Fibroblast of skin of left quadriceps (primary cell): ENCODE measurements around the gene HNRNPH2.
A peak's percentile ranks its signal among the peaks of the same experiment; 100 is the strongest.

Experiments
- DNase-seq, 2 experiments: peaks; one replicate each; pipeline ENCODE4 v3.0.0-alpha.2; 2013; ENCODE audit warnings: low read depth in 2 of 2

Gene HNRNPH2

DNA sequence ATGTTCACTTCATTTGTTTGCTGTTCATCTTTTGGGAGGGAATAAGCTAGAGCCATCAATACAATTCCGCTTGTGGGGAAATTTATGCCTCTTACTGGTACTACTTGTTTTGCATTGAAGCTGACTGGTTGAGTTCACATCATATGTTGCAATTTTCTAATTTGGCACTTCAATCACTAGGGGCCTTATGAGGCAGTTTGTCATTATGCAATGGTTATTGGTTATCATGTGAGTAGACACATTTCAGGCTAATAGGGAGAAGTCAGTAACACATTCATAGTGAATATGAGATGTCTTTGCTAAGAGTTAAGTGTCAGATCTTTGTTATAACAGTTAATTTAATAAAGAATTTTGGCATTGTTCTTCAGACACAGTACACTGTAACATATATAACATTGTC is 12.2 kb upstream of the HNRNPH2 start:
- DNase-seq = no peak

DNA sequence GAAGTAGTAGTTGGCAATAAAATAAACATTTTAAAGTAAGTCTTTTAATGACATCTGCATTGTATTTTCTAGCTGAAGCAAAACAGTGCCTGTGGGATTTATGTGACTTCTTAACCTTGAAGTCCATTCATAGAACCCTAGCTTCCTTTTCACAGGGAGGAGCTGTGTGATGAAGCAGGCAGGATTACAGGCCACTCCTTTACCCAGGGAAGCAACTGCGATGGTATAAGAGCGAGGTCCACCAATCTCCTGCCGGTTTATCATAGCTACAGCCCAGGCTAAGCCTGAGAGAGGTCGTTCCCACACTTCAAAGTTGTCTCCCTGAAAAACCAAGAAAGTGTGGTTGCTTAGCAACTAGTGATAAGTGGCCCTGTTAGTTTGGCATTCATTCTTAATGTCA is 10.2 kb upstream of the HNRNPH2 start:
- DNase-seq = no peak

DNA sequence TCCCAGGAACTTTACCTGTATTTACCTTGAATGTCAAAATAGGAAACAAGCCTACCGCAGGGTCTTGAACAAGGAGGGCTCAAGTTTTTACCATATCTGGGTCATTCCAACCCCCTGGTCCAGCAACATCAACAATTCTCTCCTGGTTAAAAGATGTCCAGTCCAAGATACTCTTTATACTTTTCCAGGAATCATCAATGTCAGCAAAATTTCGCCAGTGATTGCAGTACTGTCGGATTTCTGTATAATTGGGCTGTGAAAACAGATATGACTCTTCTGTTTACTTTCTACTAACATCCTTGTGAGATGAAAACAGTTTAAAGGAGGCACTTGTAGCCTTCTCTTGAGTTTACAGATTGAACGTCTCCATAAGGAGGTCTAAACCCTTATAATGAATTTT is 9.3 kb upstream of the HNRNPH2 start:
- no peak for DNase-seq

DNA sequence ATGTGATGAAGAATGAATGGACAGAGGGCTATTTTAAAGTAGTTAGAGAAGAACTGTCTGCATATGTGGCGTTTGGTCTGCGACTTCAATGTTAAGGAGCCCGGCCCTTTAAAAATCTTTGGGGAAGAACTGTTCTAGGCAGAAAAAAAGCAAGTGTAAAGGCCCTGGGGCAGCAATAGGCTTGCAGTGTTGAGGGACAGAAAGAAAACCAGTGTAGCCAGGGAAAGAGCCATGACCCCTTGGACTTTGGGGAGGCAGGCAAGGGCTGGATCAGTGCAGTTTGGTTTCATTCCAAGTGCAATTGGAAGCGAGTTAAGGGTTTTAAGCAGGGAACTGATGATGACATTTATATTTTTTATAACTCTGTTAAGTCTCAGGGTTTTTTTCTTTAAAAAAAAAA is 8.2 kb upstream of the HNRNPH2 start:
- DNase-seq = no peak

DNA sequence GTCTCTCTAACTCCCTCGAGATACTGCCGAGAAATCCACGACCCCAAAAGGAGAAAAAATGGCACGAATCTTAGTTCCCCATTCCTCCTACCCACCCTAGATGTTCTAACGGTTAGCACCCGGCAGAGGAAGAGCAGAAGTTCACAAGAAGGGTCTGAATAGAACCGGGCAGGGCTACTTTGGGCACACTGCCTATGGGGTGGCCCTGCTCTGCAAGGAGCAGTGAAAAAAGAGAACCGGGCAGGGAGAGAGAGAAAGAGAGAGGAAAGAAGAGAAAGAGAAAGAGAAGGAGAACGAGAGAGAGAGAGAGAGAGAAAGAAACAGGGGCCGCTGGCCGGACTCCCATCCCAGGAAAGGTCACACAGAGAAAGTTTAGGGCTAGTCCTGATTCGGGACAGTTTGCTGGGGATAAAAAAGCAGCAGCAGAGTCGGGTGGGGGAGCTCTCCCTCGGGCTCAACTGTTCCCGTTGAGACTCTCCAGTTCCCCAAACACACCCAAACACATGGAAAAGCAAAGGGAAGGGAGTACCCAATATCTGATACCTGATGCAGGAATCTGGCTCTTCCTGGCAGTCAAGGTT is 765 bp upstream of the HNRNPH2 start:
- no peak for DNase-seq

DNA sequence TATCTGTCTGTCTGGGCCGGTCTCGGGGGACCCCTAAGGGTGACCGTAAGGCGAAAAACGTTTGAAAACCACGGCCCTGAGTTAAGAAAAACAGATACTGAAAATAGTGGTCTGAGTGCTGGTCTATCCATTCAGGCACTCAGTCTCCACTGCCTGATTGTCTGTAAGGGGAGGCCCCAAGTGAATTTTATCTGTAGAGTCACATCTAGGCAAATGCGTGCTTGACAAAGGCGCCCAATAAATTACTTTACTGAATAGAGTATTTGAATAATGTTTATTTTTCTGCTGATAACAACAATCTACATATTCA is 465 bp downstream of the HNRNPH2 start:
- no peak for DNase-seq

DNA sequence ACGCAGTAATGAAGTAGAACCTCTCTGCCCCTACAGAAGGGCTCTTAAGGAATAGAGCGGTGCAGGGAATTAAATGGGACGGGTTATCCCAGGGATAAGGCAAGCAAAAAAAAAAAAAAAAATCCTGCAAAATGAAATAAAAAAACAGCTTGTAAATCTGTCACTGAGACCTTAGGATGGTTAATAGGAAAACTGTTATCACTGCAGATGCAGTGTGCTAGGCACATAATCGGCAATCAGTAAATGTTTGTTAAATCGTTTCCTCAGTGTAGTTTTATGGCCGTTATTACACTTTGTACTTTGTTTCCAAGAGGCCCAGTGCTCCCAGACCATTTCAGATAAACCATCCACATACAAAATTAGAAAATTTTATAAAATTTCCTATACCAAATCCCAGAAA is 1.0 kb downstream of the HNRNPH2 start:
- DNase-seq = no peak

DNA sequence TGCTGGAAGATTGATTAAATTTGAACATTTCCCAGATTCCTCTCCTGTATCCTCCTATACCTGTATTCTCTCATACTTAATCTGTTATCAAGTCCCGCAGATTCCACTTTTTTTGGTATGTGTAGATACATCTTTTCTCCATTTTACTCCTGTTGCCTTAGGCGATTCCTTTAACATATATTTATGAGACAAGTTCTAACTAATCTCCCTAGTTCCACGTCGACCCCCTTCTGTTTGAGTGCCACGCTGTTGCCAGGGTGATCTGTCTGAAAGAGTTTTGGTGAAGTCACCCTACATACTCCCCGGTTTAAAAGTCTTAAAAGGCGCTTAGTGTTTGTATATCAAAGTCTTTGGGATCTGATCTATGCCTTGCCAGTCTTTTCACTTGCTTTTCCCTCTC is 2.4 kb downstream of the HNRNPH2 start:
- no peak for DNase-seq

DNA sequence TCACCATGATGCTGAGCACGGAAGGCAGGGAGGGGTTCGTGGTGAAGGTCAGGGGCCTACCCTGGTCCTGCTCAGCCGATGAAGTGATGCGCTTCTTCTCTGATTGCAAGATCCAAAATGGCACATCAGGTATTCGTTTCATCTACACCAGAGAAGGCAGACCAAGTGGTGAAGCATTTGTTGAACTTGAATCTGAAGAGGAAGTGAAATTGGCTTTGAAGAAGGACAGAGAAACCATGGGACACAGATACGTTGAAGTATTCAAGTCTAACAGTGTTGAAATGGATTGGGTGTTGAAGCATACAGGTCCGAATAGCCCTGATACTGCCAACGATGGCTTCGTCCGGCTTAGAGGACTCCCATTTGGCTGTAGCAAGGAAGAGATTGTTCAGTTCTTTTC is 4.0 kb downstream of the HNRNPH2 start:
- DNase-seq = no peak

DNA sequence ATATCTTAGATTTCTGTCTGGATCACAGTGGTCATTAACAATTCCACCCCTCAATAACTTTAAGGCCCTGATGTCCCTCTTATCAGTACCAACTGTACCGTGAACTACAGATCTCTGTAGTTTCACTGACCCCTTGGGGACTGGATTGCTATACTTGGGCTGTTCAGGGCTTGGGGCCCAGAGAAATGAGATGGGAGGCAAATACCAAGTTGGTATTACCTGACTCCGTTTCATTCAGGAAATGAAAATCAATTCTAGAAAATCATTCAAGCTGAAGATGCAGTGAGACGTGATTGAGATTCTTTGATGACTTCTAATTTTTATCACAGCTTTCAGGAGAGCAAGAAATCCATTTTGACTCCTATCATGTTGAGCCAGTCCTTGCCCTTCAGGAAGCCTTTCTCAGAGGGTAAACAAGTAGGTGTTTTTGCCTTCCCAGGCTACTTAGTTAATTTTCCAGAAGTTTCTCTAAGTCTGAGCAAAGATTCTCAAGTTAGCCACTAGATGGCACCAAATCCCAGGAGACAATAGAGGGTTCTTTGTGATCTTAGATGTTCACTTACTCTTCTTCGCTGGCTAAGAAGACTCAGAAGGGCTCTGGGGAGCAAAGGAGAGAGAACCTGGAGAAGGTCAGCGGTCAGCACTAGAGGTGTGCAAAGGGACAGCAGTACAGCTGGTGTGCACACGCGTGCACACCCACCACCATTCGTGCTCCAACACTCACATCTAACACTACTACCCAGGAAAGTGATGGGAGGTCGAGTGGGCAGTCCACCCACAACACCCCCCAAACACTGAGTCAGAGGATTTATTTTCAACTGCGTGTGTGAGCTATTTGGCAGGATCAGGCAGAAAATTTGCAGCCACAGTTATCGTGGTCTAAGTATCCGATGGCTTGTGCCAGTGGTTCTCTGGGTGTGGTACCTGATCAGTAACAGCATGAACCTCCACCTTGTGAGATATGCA is 7.4 kb downstream of the HNRNPH2 start:
- DNase-seq = peak; percentile 40 to 54

DNA sequence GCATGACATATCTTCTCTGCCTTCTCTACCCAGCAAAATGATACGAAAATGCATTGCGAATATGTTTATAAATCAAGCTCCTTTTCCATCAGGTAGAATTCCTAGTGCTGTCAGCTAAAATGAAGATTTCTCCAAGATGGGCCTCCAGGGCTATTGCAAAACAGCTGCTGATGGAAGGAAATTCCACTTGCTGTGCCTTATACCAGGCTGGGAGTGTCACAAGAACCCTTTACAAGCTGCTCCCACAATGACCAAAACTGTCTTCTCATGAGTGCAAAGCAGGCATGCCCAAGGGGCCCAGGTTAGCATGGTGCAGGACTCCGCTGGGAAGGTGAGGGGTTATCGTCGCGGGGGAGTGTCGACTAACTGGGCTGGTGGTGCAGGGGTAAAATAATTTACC is 8.7 kb downstream of the HNRNPH2 start:
- DNase-seq = no peak

DNA sequence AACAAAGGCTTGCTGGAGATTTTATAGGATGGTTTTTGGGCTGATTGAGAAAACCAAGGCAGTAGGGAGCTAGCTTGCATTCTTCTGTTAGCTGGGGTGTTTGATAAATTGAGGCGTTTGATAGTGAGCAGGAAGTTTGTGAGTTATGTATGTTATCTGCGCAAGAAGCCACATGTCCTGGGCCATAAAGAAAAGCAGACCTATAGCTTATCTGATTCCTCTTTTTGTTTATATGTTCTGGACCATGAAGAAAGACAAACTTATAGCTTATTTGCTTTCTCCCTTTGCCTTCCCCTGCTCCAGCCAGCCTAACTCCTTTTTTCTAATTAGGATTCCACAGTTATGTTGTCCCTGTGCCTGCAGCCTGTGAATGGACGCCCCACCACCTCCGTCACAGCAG is 9.2 kb downstream of the HNRNPH2 start:
- no peak for DNase-seq

DNA sequence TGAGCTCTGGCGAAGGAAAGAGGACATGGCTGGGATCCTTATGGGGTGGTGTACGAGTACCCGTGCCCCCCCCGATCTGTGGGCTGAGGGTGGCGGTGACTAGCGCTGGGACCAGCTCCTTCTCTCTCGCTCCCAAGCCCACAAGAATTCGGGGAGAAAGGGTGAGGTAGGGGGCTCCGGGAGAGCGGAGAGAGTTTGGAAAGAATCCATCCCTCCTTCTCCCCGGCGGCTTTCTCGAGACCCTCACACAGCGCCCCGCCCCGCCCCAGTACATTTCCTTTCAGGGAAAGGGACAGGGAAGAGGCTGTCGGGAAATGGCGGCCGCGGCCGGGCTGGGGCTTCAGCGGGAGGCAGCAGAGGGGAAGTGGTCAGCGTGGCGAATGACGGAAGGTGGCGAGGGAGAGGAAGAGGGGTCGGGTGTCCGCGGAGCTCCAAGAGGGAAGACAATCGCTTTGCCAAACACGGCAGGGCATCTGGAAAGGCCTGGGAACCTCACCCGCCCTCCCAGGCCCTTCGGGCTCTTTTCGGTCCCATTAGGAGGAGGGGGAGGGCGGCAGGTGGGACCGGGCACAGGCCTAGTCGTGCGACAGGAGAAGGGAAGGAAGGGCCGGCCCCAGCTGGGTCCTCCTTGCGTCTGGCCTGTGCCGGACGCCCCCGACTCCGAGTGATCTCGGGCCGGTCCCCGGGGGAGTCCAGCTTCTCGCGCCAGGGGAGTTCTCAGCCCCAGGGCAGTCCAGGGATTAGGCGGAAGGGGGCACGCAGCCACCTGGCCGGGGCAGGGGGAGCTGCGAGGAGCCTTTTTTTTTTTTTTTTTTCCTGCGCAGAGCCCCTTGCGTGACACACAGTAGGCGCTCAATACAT is 10.2 kb downstream of the HNRNPH2 start:
- DNase-seq = no peak

DNA sequence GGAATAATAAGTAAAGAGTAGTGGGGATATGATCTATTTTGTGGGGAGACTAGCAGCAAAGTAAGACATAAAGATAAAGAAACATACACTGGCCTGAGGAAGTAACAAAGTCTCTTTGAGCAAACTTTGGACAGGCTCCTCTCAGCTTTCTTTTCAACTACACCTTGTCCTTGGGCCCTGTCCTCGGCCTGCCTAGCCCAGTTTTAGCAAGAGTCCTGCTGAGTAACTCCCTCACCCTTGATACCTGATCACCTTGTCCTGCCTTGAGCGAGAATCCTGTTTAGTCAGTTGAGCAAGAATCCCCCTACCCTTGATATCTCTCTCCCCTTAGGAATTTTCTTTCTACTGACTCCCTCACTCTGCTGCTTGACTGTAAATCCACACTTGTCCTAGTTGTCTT is 11.5 kb downstream of the HNRNPH2 start:
- DNase-seq = no peak

DNA sequence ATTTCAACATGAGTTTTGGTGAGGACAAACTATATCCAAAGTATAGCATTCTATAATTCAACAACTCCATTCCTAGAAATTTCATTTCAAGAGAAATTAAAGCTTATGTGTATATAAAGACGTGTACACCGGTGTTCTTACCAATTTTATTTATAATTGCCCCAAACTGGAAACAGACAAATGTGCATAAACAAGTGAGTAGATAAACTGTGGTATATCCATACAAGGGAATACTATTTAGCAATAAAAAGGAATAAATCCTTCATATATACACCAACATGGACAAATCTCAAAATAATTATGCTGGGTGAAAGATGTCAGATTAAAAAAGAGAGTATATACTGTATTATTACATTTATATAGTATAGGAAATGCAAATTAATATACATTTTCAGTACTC is 19.9 kb downstream of the HNRNPH2 start:
- no peak for DNase-seq

DNA sequence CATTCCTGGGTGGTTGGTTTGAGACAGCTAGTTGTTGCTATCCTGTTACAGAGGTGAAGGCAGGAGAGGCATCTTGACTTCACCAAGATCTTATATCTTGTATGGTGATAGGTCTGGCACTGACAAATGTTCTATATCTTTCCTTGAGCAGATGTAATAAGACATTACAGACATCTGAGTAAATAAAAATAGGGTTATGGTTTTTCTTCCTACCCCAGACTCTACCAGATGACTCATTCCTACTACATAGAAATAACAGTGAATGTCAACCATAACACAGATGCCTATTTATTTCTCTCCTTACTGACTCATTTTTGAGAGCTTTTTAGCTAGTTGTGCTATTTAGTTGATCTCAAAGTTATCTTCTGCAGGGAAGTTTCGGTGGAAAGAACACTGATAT is 21.9 kb downstream of the HNRNPH2 start:
- peak; percentile 40 to 42 for DNase-seq

DNA sequence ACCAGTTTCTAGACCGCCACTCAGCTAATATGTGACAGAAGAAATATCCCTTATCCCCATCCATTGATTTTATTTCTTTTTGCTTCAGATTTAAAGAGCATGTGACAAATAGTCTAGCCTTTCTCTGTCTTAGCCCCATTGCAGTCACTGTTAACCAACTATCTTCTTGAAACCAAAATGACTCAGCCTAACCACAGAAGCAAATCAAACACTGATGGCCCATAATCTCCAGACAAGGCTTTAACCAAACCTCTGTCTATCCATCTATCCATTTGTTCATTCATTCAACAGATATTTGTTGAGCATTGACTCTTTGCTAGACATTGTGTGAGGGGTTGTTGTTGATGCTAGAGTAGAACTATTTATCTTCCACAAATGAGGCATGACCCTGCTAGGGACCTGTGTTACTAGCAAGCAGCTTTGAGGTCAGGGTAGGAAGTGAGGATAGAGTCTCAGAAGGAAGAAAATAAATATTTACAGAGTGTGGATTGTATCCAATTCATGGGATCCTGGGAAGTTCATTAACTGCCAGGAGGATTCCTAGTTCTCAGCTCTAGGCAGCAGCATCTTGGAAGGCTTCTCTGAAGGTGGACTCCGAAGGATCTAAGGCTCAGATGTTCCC is 22.5 kb downstream of the HNRNPH2 start:
- DNase-seq = peak in 1 of 2 experiments; percentile 31

DNA sequence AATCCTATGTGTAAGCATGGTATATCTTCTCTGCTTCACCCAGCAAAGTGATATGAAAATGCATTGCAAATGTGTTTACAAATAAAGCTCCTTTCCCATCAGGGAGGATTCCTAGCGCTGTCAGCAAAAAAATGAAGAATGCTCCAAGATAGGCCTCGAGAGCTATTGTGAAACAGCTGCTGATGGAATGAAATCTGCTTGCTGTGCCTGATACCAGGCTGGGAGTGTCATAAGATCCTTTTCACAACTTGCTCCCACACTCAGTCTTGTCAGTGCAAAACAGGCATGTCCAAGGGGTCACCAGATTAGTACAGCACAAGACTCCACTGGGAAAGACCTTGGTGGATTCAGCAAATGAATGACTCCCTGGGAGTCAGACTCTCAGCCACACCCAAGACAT is 34.1 kb downstream of the HNRNPH2 start:
- no peak for DNase-seq

DNA sequence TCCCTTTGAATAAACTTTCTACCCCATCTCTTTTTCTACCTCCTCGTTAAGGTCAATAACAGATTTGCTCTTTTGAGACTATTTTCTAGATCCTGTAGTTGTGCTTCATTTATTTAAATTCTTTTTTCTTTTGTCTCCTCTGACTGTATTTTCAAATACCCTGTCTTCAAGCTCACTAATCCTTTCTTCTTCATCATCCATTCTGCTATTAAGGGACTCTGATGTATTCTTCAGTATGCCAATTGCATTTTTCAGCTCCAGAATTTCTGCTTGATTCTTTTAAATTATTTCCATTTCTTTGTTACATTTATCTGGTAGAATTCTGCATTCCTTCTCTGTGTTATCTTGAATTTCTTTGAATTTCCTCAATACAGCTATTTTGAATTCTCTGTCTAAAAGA is 41.3 kb downstream of the HNRNPH2 start:
- DNase-seq = no peak

DNA sequence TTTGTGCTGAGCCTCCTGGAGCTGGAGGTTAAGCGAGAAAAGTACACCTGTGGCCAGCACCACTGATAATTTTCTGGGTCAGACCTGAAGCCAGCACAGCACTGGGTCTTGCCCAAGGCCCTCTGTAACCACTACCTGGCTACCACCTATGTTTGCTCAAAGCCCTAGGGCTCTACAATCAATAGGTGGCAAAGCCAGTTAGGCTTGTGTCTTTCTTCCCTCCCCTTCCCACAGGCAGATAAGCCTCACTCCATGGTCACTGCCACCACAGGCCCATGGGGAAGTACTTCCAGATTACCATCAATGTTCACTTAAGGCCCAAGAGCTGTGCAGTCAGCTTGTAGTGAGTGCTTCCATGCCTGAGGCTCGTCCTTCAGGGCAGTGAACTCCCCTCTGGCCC is 42.1 kb downstream of the HNRNPH2 start:
- no peak for DNase-seq

DNA sequence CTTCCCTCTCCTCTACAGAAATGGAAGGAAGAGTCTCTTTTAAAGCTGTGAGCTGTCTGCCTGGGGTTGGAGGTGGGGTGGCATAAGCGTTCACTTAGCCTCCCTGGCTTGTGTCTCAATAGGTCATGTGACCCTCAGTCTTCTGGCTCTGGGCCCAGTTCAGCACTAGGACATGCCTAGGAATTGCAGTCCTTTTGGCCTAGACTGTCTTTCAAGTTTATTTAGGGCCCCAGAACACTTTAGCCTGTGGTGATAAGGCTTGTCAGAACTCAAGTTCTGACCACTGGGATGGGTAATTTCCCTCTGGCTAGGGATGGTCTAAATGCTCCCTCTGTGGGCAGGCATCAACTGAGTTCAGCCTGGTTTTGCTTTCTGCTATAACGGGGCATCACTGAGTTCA is 42.9 kb downstream of the HNRNPH2 start:
- DNase-seq = no peak

DNA sequence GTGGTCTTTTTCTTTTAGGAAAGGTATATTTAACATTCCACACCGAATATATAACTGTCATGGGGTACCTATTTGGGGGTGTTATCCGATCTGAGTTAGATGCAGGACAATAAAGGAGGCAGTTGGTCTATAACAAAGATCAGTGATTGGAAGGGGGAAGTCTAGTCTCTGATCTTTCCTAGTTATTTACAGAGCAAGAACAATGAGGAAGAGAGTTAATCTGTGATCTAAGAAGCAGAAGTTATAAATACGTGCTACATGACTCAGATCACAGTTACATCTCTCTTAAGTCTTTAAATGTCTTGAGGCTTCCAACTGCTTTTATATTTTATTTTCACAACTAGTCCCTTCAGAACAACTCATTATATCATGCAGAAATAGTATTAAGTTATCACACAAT is 44.0 kb downstream of the HNRNPH2 start:
- DNase-seq = no peak
